Esophagus squamous epithelium (tissue), 5 donors: ENCODE measurements around the gene DHX8. TPM values are rescaled to one million over a fixed set of nuclear protein-coding genes. Genes with fewer than 3 reads are reported as not detected.

Experiments
- DNase-seq: peaks from one replicate; lab custom pipeline; 2025; lab: John Stamatoyannopoulos, UW
- H3K27ac ChIP-seq, 4 donors: fragments of 200-600 bp; sonication (generic); one replicate each; pipeline ENCODE4 v1.5.1; 2016 to 2019; ENCODE audit warnings: mild to moderate bottlenecking in 1 of 4
- H3K27me3 ChIP-seq, 4 donors: fragments of 200-600 bp; sonication (generic); 1 replicate in 3 of 4; 2 replicates in 1 of 4; pipeline versions ENCODE4 v1.5.1 to v1.6.0; 2017 to 2021; ENCODE audit warnings: antibody characterized with exemption in 1 of 4
- H3K36me3 ChIP-seq, 3 donors: fragments of 200-600 bp; sonication (generic); one replicate each; pipeline ENCODE4 v1.5.1; 2016 to 2019
- H3K4me1 ChIP-seq, 3 donors: fragments of 200-600 bp; sonication (generic); one replicate each; pipeline ENCODE4 v1.5.1; 2017 to 2019
- H3K4me3 ChIP-seq, 4 donors: fragments of 200-600 bp; sonication (generic); 1 replicate in 3 of 4; 2 replicates in 1 of 4; pipeline ENCODE4 v1.5.1; 2016 to 2019; ENCODE audit warnings: mild to moderate bottlenecking in 2 of 4, moderate library complexity in 1 of 4
- H3K9me3 ChIP-seq, 3 donors: fragments of 200-600 bp; sonication (generic); one replicate each; pipeline ENCODE4 v1.5.1; 2016 to 2019
- POLR2A ChIP-seq, 4 donors: fragments of 450-650 bp; IDR thresholded peaks; one replicate each; pipeline ENCODE4 v1.6.1; 2017; ENCODE audit warnings: antibody characterized with exemption in 4 of 4, mild to moderate bottlenecking in 4 of 4, moderate library complexity in 3 of 4
- WGBS, 2 donors: methylation state at CpG; one replicate each; pipeline ENCODE4 v1.1.5; 2018; 5-methylcytosine and 5-hydroxymethylcytosine counted together
- intact Hi-C: fragments of 100-400 bp; cut with DNase I; formaldehyde crosslinking; loops from one replicate; pipeline ENCODE4 v1.15.0; 2022
- total RNA-seq, 4 donors: library from RNA; depleted of rRNA; stranded (reverse); fragments of >200 nt; gene quantifications; one replicate each; pipeline ENCODE4 v1.1.0, GENCODE V29; 2016
- TF ChIP-seq, protein P1 (sequence below), 6 experiments: fragments of 450-650 bp in 4 of 6; fragments of 200-600 bp in 2 of 6; sonication (generic) in 2 of 6; IDR thresholded peaks; one replicate each; pipeline ENCODE4 v1.5.1; 2016 to 2019; ENCODE audit warnings: antibody characterized with exemption in 6 of 6, mild to moderate bottlenecking in 4 of 6, moderate library complexity in 4 of 6
- donor health status: DM: yes; HTN: yes; CAD: no.

DHX8 gene
- total RNA-seq, 4 donors from 2014 or later = 28.1 to 32.3 (median 31.0) TPM

GRCh38 chr17:43463241-43463640 lies 20.5 kb upstream of the DHX8 start:
- no peak overlapping the region for H3K27ac ChIP-seq
- intact Hi-C loops = no loop called here
- H3K4me3 ChIP-seq = no peak overlapping the region
- H3K36me3 ChIP-seq = no peaks in the 10 kb centered on the region
- H3K9me3 ChIP-seq = no peaks in the 10 kb centered on the region
- no peak for TF ChIP-seq POLR2A (IDR thresholded peaks at IDR 0.05)
- TF ChIP-seq, protein P1, sequence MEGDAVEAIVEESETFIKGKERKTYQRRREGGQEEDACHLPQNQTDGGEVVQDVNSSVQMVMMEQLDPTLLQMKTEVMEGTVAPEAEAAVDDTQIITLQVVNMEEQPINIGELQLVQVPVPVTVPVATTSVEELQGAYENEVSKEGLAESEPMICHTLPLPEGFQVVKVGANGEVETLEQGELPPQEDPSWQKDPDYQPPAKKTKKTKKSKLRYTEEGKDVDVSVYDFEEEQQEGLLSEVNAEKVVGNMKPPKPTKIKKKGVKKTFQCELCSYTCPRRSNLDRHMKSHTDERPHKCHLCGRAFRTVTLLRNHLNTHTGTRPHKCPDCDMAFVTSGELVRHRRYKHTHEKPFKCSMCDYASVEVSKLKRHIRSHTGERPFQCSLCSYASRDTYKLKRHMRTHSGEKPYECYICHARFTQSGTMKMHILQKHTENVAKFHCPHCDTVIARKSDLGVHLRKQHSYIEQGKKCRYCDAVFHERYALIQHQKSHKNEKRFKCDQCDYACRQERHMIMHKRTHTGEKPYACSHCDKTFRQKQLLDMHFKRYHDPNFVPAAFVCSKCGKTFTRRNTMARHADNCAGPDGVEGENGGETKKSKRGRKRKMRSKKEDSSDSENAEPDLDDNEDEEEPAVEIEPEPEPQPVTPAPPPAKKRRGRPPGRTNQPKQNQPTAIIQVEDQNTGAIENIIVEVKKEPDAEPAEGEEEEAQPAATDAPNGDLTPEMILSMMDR (IDR thresholded peaks at IDR 0.05) = no peak
- H3K27me3 ChIP-seq = no peaks in the 10 kb centered on the region
- no peak for DNase-seq
- 76 to 91% methylated on average over 4 of the region's 4 CpGs for WGBS, 2 donors
- H3K4me1 ChIP-seq = peaks cover 7 to 40% (median 30%) of the 10 kb centered on the region in 3 donors

GRCh38 chr17:43464046-43464445 lies 19.7 kb upstream of the DHX8 start:
- Histone ChIP-seq H3K4me3 (no peak overlapping the region), H3K27me3 (no peaks in the 10 kb centered on the region), H3K9me3 (no peaks in the 10 kb centered on the region), H3K4me1 (peaks cover 9 to 39% (median 30%) of the 10 kb centered on the region in 3 donors), H3K36me3 (no peaks in the 10 kb centered on the region), H3K27ac (no peak overlapping the region)
- intact Hi-C loops = no loop called here
- TF ChIP-seq POLR2A (IDR thresholded peaks at IDR 0.05) = no peak
- TF ChIP-seq, protein P1 (IDR thresholded peaks at IDR 0.05) = no peak
- WGBS, 2 donors = 88% methylated on average over 1 of the region's 1 CpG; no CpG with 5 or more reads in 1 of the 2 donors
- no peak for DNase-seq

DNA sequence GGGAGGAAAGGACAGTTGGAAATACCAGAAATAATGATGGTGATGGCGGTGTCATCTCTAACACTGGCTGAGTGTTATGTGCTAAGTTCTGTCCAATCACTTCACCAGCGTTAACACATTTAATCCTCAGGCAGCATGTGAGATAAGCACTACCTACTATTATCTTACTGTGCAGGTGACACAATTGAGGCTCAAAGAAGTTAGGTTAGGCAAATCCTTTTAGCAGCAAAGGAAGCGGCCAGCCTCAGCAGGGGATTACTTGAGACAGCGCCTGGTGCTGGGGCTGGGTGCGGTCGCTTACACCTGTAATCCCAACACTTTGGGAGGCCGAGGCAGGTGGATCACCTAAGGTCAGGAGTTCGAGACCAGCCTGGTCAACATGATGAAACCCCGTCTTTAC lies 18.7 kb upstream of the DHX8 start:
- DNase-seq = no peak
- Histone ChIP-seq H3K36me3 (no peaks in the 10 kb centered on the region), H3K27me3 (no peaks in the 10 kb centered on the region), H3K4me3 (no peak overlapping the region), H3K27ac (no peak overlapping the region), H3K9me3 (no peaks in the 10 kb centered on the region), H3K4me1 (peaks cover 9 to 46% (median 35%) of the 10 kb centered on the region in 3 donors)
- TF ChIP-seq, protein P1 (IDR thresholded peaks at IDR 0.05) = no peak
- TF ChIP-seq POLR2A (IDR thresholded peaks at IDR 0.05) = no peak
- intact Hi-C loops = no loop called here
- 74 to 79% methylated on average over 9 of the region's 9 CpGs for WGBS, 2 donors

- Histone ChIP-seq H3K4me1 (peaks cover 9 to 64% (median 37%) of the 10 kb centered on the region in 3 donors), H3K36me3 (no peaks in the 10 kb centered on the region), H3K27me3 (no peaks in the 10 kb centered on the region), H3K27ac (peak overlapping the region; percentile 76 to 92 (median 87)), H3K9me3 (no peaks in the 10 kb centered on the region), H3K4me3 (no peak overlapping the region)
- no peak for TF ChIP-seq POLR2A (IDR thresholded peaks at IDR 0.05)
- TF ChIP-seq, protein P1 (IDR thresholded peaks at IDR 0.05) = peak in 1 of 6 experiments; percentile 11
- intact Hi-C loops = no loop called here
- DNase-seq = no peak
- 20 to 40% methylated on average over 9 of the region's 9 CpGs for WGBS, 2 donors
Observed at GRCh38 chr17:43467981-43468581, 15.7 kb upstream of the DHX8 start.

DNA sequence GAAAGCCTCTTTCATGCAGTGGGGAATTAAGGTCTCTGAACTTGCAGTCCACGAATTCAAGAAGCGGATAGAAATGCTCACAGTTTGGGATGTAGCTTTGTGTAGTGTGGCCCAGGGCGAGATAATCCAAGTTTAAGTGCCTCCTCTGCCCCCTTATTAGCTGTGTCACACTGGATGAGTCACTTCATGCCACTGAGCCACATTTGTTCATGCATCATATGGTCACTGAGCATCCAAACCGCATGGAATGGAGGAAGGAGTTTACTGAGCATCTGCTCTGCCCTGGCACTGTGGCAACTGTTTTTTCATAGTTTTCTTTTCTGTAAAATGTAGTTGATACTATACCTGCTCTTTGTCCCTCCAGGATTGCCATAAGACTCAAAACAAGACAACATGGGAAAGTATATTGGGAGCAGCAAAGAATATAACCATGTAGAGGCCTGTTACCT lies 15.1 kb upstream of the DHX8 start:
- DNase-seq = no peak
- intact Hi-C loops = no loop called here
- H3K4me1 ChIP-seq = peaks cover 9 to 64% (median 37%) of the 10 kb centered on the region in 3 donors
- no peak overlapping the region for H3K4me3 ChIP-seq
- no peaks in the 10 kb centered on the region for H3K36me3 ChIP-seq
- TF ChIP-seq POLR2A (IDR thresholded peaks at IDR 0.05) = no peak
- TF ChIP-seq, protein P1 (IDR thresholded peaks at IDR 0.05) = no peak
- no peaks in the 10 kb centered on the region for H3K27me3 ChIP-seq
- 25 to 50% methylated on average over 3 to 4 of the region's 4 CpGs for WGBS, 2 donors
- no peaks in the 10 kb centered on the region for H3K9me3 ChIP-seq
- peak overlapping the region; percentile 76 to 92 (median 87) for H3K27ac ChIP-seq
